ENCODE measurements around the gene MRPS2. TPM values are rescaled to one million over a fixed set of nuclear protein-coding genes. Genes with fewer than 3 reads are reported as not detected.

MRPS2 gene
- total and polyA plus RNA-seq, 10 of the 15 experiments (the other 5 are each of a cell fraction or from before 2014, with no cell fraction given): 3.3 to 103 (median 69.5) TPM

DNA sequence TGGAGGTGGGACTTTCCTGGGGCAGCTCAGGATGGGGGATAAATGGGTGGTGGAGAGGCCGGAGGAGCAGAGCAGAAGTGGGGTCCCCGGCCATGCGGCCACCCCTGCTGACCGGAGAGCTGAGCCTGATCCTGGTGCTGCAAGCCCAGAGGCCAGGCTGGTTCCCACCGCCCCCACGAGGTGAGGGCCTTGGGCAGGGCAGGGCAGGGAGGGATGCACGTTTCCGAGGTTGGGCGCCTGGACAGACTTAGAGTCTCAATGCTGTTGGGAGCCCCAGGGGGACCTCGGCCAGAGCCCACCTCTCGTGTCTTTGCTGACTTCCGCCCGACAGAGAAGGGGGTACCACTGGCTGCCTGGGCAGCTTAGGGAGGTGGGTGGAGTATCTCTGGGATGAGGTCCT, 51.0 kb downstream of the MRPS2 start (continued):
- no peak for TF ChIP-seq BRCA1 (IDR thresholded peaks at IDR 0.05; ENCODE audit: low read depth, low read length)
- TF ChIP-seq CREB1 (IDR thresholded peaks at IDR 0.05; ENCODE audit: low read depth): no peak
- no peak for TF ChIP-seq MXI1 (IDR thresholded peaks at IDR 0.05; ENCODE audit: low read depth, low read length)

DNA sequence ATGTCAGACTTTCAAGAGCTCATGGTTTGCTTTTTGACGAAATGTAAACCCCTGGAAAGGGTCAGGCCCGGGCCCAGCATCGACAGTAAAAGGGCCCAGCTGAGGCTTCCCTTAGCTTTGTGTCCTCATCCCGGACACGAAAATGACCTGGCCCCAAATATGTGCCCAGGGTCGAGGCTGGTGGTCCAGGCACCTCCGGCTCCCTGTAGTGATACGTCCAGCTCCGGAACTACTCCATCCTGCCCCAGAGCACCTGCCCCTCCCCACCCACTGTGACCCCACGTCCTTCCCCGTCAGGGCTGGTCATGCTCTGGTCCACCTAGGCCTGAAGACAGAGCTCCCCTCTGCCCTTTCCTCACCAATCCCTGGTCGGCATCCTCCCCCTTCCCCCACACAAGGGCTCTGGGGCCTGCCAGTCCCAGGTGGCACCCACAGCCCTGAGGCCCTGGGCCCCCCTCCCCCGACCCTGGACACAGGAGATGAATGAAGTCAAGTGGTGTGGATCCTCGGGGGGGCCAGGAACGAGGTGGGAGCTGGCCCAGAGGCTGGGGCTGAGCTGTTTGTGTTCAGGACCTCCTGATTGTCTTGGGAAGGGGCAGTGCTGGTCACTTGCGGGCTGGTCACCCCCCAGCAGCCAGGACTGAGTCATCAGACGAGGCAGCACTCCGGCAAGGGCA, 51.7 kb downstream of the MRPS2 start:
- in situ Hi-C loops (cut with MboI) (no loop called here), intact Hi-C loops (cut with micrococcal nuclease; ENCODE audit: unreplicated experiment) (no loop called here)
- Histone ChIP-seq H3K9ac (ENCODE audit: control insufficient read depth, insufficient read depth, low read length) (no peak overlapping the region), H3K27me3 (replicated peaks in 1 of 2; ENCODE audit: control insufficient read depth in 2 of 2, insufficient read depth in 2 of 2, low read length in 1 of 2) (no peaks in the 10 kb centered on the region), H3K27ac (ENCODE audit: control insufficient read depth, insufficient read depth) (no peak overlapping the region), H3K9me3 (replicated peaks; ENCODE audit: control insufficient read depth, insufficient read depth, low read length) (no peaks in the 10 kb centered on the region), H3K4me1 (ENCODE audit: control insufficient read depth, insufficient read depth, low read length) (no peaks in the 10 kb centered on the region), H3K4me2 (ENCODE audit: control insufficient read depth, insufficient read depth) (no peak overlapping the region), H3K79me2 (ENCODE audit: control insufficient read depth, insufficient read depth, low read length) (no peaks in the 10 kb centered on the region), H2AFZ (ENCODE audit: control insufficient read depth, low read depth, low read length) (no peak overlapping the region), H3K4me3 (no peak overlapping the region), H3K36me3 (ENCODE audit: control insufficient read depth in 2 of 2, insufficient read depth in 2 of 2, low read length in 1 of 2) (no peaks in the 10 kb centered on the region), H4K20me1 (ENCODE audit: control insufficient read depth, insufficient read depth) (no peaks in the 10 kb centered on the region)
- ChIA-PET RAD21 (ENCODE audit: unreplicated experiment) (no interaction called here), SMC1A (ENCODE audit: uncharacterized antibody, unreplicated experiment) (no interaction called here), CTCF (no interaction called here), POLR2A (no interaction called here)
- DNase-seq (ENCODE audit: low read depth, low spot score) (no peak), ATAC-seq (no peak), FAIRE-seq (no peak)
- no TSS peak for BruUV-seq (replicated peaks)
- WGBS (ENCODE audit: insufficient coverage, insufficient replicate concordance, low lambda C conversion rate, missing lambda C conversion rate): 19% methylated on average over 17 of the region's 18 CpGs
- TF ChIP-seq RCOR1 (conservative IDR thresholded peaks at IDR 0.05; ENCODE audit: low read depth, low read length) (no peak), NFXL1 (IDR thresholded peaks at IDR 0.05; ENCODE audit: borderline replicate concordance) (no peak), POLR2AphosphoS2 (IDR thresholded peaks at IDR 0.05; ENCODE audit: low read depth, low read length) (no peak), SUPT20H (IDR thresholded peaks at IDR 0.05; ENCODE audit: borderline replicate concordance, control insufficient read depth, low read depth, low read length) (no peak), PML (IDR thresholded peaks at IDR 0.05; ENCODE audit: low read length) (no peak)
- TF ChIP-seq, protein P1, sequence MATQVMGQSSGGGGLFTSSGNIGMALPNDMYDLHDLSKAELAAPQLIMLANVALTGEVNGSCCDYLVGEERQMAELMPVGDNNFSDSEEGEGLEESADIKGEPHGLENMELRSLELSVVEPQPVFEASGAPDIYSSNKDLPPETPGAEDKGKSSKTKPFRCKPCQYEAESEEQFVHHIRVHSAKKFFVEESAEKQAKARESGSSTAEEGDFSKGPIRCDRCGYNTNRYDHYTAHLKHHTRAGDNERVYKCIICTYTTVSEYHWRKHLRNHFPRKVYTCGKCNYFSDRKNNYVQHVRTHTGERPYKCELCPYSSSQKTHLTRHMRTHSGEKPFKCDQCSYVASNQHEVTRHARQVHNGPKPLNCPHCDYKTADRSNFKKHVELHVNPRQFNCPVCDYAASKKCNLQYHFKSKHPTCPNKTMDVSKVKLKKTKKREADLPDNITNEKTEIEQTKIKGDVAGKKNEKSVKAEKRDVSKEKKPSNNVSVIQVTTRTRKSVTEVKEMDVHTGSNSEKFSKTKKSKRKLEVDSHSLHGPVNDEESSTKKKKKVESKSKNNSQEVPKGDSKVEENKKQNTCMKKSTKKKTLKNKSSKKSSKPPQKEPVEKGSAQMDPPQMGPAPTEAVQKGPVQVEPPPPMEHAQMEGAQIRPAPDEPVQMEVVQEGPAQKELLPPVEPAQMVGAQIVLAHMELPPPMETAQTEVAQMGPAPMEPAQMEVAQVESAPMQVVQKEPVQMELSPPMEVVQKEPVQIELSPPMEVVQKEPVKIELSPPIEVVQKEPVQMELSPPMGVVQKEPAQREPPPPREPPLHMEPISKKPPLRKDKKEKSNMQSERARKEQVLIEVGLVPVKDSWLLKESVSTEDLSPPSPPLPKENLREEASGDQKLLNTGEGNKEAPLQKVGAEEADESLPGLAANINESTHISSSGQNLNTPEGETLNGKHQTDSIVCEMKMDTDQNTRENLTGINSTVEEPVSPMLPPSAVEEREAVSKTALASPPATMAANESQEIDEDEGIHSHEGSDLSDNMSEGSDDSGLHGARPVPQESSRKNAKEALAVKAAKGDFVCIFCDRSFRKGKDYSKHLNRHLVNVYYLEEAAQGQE (IDR thresholded peaks at IDR 0.05; ENCODE audit: low read depth, low read length): no peak
- TF ChIP-seq, protein P2, sequence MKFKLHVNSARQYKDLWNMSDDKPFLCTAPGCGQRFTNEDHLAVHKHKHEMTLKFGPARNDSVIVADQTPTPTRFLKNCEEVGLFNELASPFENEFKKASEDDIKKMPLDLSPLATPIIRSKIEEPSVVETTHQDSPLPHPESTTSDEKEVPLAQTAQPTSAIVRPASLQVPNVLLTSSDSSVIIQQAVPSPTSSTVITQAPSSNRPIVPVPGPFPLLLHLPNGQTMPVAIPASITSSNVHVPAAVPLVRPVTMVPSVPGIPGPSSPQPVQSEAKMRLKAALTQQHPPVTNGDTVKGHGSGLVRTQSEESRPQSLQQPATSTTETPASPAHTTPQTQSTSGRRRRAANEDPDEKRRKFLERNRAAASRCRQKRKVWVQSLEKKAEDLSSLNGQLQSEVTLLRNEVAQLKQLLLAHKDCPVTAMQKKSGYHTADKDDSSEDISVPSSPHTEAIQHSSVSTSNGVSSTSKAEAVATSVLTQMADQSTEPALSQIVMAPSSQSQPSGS (IDR thresholded peaks at IDR 0.05; ENCODE audit: low read length): no peak
- TF ChIP-seq, protein P3, sequence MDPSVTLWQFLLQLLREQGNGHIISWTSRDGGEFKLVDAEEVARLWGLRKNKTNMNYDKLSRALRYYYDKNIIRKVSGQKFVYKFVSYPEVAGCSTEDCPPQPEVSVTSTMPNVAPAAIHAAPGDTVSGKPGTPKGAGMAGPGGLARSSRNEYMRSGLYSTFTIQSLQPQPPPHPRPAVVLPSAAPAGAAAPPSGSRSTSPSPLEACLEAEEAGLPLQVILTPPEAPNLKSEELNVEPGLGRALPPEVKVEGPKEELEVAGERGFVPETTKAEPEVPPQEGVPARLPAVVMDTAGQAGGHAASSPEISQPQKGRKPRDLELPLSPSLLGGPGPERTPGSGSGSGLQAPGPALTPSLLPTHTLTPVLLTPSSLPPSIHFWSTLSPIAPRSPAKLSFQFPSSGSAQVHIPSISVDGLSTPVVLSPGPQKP (IDR thresholded peaks at IDR 0.05; ENCODE audit: low read depth, low read length): no peak
- TF ChIP-seq, protein P4, sequence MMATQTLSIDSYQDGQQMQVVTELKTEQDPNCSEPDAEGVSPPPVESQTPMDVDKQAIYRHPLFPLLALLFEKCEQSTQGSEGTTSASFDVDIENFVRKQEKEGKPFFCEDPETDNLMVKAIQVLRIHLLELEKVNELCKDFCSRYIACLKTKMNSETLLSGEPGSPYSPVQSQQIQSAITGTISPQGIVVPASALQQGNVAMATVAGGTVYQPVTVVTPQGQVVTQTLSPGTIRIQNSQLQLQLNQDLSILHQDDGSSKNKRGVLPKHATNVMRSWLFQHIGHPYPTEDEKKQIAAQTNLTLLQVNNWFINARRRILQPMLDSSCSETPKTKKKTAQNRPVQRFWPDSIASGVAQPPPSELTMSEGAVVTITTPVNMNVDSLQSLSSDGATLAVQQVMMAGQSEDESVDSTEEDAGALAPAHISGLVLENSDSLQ (IDR thresholded peaks at IDR 0.05): no peak
- TF ChIP-seq, protein P5, sequence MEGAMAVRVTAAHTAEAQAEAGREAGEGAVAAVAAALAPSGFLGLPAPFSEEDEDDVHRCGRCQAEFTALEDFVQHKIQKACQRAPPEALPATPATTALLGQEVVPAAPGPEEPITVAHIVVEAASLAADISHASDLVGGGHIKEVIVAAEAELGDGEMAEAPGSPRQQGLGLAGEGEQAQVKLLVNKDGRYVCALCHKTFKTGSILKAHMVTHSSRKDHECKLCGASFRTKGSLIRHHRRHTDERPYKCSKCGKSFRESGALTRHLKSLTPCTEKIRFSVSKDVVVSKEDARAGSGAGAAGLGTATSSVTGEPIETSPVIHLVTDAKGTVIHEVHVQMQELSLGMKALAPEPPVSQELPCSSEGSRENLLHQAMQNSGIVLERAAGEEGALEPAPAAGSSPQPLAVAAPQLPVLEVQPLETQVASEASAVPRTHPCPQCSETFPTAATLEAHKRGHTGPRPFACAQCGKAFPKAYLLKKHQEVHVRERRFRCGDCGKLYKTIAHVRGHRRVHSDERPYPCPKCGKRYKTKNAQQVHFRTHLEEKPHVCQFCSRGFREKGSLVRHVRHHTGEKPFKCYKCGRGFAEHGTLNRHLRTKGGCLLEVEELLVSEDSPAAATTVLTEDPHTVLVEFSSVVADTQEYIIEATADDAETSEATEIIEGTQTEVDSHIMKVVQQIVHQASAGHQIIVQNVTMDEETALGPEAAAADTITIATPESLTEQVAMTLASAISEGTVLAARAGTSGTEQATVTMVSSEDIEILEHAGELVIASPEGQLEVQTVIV (IDR thresholded peaks at IDR 0.05; ENCODE audit: borderline replicate concordance, partially characterized antibody): no peak

All from GM12878 (cell line).